HG02642 (cell line): ENCODE results near the gene HTR3D.
"Not testable (repeated sequence)": the region's sequence is repeated elsewhere in the genome, so short reads cannot be mapped to it uniquely, and the experiment has no call there.

Experiments
- ATAC-seq: cut with Tn5 transposase; IDR thresholded peaks from one replicate; pipeline ENCODE4 v1.9.1; 2021; ENCODE audit warnings: mild to moderate bottlenecking; ENCODE audit not compliant: unreplicated experiment, poor library complexity

HTR3D gene

DNA sequence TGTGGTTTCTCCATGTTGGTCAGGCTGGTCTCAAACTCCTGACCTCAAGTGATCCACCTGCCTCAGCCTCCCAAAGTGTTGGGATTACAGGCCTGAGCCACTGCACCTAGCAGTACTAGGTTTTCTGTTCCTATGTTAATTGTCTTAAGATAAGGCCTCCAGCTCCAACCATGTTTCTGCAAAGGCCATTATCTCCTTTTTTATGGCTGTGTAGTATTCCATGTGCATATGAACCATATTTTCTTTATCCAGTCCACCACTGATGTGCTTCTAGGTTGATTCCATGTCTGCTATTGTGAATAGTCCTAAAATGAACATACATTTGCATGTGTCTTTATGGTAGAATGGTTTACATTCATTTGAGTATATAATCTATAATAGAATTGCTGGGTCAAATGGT, 31.1 kb downstream of the HTR3D start:
- ATAC-seq: no peak

DNA sequence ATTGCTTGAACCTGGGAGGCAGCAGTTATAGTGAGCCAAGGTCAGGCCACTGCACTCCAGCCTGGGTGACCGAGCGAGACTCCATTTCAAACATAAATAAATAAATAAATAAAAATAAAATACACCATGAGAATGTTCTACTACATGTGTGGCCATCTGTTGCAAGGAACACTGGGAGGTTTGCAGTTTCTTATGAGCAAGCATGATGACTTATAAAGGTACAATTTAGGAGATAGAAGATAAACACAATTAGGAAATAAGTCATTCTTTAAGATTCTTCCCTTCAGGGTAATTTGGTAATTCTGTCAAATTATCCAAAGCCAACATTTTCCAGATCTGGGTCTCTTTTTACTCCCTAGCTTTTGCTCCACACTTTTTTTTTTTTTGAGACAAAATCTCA, 34.7 kb downstream of the HTR3D start:
- ATAC-seq: no peak

DNA sequence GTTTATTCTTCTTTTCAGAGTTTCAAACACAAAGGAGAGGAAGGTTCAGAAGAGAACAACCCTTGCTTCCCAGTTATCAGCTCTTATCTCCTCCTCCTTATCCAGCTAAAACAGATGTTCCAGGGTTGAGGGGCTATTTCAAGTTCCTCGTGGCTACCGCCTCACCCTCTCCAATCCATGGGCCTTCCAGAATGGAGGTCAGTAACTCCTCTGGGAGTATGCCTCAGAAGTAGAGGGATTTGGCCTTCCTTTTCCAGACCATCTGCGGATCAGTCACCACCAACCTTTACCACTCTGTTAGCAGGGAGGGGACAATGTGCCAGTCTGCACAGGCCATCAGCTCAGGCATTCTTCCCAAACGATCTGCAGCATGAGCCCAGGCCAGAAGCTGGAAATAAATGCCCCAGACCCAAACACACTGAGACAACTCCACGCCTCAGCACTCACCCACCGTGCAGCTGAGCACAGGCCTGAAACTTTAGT, 36.1 kb downstream of the HTR3D start:
- no peak for ATAC-seq

DNA sequence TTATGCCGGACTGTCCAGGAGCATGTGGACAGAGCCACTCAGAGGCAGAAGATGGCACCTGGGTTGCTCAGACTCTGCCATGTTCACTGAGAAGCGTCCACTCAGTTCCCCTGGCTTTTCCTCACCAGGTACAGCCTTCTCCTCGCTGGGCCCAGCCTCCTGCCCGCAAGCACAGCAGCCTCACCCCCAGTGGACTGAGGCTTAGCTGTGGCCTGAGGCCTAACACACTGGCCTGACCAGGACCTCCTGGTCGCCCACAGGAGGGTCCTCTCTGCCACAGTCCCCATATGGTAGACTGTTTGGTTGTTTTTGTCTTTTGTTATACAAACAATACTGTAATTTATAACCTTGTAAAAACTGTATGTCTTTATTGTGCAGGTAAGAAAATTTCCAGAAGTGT, 36.8 kb downstream of the HTR3D start:
- ATAC-seq: no peak

DNA sequence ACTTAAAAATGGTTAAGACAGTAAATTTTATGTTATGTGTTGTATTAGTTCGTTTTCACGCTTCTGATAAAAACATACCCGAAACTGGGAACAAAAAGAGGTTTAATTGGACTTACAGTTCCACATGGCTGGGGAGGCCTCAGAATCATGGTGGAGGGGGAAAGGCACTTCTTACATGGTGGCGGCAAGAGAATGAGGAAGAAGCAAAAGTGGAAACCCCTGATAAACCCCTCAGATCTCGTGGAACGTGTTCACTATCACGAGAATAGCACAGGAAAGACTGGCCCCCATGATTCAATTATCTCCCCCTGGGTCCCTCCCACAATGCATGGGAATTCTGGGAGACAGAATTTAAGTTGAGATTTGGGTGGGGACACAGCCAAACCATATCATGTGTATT, 39.6 kb downstream of the HTR3D start:
- ATAC-seq: not testable (repeated sequence)

DNA sequence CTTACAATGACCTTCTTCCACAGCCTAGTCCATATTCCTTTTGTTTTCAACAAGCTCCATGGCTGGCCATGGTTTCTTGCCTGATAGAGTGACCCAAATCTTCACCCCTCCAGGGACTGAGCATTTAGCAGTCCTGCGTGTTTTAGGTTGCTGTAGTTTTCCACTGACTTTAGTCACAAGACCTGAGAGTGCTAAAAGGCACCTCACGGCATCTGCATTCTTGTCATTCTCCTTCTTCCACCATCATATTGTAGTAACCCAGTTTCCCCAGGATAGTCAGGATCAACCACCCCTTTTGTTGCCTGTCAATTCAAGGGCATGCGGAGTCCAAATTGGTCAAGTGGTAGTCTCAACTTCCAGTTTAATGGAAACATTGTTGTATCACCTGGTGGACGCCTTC, 42.1 kb downstream of the HTR3D start:
- ATAC-seq: no peak

DNA sequence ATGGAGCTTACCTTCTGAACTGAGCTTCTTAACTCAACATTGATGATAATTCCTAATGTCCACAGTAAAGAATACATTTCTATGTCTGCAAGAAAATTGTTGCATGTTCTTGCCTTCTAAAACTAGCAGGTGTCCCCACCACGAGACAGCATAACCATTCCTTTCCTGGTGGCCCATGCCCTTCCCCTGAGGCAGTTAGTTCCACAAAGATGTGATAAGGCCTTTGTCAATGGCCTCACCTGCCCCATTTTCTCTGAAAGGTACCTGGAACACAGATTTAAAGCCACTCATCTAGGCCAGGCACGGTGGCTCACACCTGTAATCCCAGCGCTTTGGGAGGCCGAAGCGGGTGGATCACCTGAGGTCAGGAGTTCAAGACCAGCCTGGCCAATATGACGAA, 44.4 kb downstream of the HTR3D start:
- no peak for ATAC-seq

DNA sequence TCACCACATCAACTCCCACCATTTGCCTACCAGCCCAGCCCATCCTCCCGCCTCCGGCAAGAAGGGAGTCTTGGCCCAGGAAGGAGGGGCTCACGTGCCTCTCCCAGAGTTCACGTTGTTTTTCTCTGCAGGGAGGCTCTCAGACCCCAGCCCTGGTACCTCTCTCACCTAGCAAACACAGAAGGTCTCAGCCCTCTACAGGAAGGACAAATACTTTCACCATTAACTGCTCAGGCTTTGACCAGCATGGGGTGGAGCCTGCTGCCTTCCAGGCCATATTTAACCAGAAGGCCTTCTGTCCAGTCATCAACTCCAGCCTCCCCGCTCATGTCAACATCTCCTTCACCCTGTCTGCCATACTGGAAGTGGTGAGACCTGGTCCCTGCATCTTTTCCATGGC, 46.3 kb downstream of the HTR3D start:
- no peak for ATAC-seq

DNA sequence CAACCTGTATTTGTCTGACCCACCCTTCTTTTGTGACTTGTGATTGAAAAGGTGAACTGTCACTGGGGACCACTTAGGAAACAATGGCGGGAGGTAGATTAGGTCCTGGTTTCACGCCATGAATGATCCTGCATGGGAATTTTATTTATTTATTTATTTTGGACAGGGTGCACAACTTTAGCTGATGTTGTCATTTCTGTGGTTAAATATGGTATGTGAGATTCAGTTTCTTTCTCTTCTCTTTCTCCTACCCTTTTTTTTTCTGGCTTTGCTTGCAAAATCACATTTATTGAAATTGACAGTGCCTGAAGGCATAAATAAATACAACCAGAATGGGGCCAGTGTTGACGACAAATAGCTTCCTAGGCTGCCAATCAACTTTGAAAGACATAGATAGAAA, 47.3 kb downstream of the HTR3D start:
- no peak for ATAC-seq

DNA sequence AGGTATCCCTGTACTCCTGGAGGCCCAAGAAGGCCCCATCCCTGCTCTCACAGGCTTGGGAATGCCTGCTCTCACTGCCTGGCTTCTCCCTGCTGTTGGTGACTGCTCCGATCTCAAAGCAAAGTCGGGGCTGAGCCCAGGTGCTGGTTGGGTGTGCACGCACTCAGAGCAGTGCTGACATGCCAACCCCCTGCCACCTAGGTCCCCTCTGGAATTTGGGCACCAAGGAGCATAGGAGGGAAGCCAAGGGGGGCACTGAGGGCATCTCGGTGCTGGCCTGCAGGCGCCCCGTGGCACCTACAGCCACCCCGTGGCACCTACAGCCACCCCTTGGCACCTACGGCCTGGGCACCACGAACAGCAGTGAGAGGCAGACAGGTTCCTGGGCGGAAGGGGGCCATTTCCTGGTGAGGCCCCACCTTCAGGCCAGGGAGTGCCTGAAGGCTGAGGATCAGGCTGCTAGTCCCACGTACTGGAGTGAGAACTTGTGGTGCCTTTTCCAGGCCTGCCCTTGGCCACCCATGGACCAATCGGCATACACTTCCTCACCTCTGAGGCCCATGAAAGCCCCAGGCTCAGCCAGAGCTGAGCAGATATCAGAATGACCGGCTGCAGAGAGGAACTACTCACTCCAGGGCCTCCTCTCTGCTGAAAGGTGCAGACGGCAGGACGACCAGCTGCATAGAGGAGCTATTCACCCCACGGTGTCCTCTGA, 49.7 kb downstream of the HTR3D start:
- ATAC-seq: no peak

DNA sequence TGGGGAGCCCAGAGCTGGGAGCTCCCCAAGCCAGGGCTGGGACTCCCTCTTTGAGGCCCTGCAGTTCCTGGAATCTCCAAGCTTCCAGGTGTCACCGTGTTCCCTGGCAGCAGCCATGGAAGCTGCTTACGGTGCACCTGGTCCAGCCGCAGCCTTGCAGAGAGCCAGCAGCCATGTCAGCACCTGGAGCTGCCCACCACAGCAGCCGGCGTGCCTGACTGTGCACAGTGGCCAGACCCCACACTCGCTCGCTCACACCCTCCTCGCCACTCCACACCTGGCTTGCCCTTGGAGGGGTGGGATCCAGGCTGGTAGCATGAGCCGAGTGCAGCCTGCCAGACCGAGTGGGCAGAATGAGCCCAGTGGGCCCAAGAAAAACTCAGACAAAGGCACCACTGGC, 50.5 kb downstream of the HTR3D start:
- ATAC-seq: no peak

DNA sequence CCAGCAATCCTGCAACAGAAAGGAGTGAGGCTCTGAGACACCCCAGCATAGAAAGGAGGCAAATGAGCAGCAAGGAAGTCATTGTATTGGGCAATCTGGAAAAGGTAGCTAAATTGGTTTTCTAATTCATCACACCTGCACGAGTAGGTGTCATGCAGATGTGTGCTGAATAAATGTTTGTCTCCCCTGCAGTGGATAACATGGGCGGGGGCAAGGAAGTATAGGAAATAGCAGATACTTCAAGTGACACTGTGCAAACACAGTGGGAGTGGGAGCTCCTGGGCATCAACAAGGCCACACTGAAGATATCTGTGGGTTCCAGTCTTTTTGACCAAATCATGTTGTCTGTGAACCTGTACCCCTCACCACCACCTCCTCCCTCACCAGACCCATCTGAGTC, 50.9 kb downstream of the HTR3D start:
- ATAC-seq: no peak

DNA sequence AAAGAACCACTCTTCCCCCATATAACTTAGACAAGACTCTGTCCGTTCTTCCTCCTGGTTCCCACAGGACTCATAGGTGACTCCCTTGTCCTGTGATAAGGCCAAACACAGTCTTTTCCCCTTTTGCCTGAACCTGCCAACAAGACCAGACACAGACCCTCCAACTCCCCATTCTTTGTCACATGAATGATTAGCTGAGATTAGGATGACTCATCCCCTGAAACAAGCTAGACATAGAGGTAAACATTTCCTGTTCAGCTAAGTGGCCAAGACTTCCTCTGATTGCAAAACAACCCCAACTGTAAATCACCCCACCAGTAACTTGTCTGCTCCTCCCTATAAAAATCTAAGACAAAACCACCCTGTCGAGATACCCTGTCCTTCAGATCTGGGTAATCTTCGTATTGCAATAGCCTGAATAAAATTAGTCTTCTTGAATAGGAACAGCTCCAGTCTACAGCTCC, 53.9 kb downstream of the HTR3D start:
- ATAC-seq: no peak
